Stimulated activated CD4-positive, alpha-beta T cell treated with anti-CD3 and anti-CD28 coated beads, Interleukin-1b, Interleukin-23, amount 100 ng/mL, for 1 hour (primary cell): ENCODE data around the gene POLR2E.
A peak's percentile ranks its signal among the peaks of the same experiment; 100 is the strongest.

Experiments
- DNase-seq, 2 donors: peaks; one replicate each; pipeline ENCODE4 v3.0.0-alpha.2; 2020; ENCODE audit warnings: low read depth in 2 of 2

The POLR2E gene

DNA sequence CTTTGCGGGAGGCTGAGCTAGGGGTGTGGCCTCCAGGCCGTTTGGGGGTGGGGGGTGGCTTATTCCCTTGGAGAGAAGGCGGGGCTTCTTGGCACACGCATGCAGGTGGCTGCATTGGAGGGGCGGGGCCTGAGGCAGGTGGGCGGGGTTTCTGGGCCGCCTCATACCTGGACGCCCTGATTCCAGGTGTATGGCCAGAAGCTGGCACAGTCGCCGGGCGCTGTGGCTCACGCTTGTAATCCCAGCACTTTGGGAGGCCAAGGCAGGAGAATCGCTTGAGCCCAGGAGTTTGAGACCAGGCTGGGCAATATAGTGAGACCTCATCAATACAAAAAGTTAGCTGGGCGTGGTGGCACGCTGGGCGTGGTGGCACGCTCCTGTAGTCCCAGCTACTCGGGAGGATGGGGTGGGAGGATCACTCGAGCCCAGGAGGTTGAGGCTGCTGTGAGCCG is 47.5 kb downstream of the POLR2E start:
- no peak for DNase-seq

- DNase-seq, result no peak
Observed at GRCh38 chr19:1046836-1047695, 48.1 kb downstream of the POLR2E start.

GRCh38 chr19:1046117-1046626 is 49.0 kb downstream of the POLR2E start:
- no peak for DNase-seq

- peak in 1 of 2 donors; percentile 44 for DNase-seq
Observed at GRCh38 chr19:1045247-1045603, 50.0 kb downstream of the POLR2E start.

DNA sequence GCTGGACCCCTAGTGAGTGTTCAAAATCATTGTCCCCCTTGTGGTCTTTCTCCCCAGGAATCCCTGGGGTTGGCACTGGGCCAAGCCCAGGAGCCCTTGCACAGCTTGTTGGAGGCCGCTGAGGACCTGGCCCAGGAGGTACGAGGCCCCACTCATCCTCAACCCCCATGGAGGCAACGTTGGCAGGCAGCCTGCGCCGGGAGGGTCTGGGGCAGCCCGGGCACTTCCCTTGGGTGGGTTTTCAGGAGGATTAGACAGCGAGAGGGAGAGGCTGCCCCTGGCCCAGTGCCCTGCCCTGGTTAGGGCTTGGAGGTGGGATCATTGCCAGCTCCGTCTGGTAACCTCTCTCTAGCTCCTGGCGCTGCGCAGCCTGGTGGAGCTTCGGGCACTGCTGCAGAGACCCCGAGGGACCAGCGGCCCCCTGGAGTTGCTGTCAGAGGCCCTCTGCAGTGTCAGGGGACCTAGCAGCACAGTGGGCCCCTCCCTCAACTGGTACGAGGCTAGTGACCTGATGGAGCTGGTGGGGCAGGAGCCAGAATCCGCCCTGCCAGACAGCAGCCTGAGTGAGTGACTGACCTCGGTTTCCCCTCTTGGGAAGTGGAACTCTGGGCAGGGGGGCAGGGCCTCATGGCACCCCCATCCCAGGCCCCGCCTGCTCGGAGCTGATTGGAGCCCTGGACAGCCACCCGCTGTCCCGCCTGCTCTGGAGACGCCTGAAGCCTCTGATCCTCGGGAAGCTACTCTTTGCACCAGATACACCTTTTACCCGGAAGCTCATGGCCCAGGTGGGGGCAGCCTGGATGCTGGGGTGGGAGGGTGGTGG is 52.3 kb downstream of the POLR2E start:
- no peak for DNase-seq

GRCh38 chr19:1041835-1042685 is 53.1 kb downstream of the POLR2E start:
- DNase-seq, result no peak

DNA sequence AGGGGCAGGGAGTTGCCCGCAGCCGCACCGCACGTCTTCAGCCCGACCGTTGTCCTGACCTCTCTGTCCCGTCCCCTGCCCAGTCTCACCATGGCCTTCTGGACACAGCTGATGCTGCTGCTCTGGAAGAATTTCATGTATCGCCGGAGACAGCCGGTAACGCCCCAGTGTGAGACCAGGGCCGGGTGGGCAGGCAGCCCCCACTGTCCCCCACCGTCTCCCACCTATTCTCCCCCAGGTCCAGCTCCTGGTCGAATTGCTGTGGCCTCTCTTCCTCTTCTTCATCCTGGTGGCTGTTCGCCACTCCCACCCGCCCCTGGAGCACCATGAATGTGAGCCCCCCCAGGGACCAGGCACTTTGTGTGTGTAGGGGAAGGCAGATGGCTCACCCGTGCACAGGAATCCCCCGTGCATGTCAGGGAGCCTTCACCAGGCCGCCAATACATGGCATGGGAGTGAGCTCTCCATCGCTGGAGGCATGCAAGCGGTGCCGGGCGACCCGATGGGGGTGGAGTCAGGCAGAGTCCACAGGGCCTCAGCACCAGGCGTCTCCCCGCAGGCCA is 53.8 kb downstream of the POLR2E start:
- no peak for DNase-seq

- peak; percentile 75 to 78 for DNase-seq
Observed at GRCh38 chr19:1040476-1041271, 54.5 kb downstream of the POLR2E start.

GRCh38 chr19:1039646-1040475 is 55.3 kb downstream of the POLR2E start, which contains the start of gene ABCA7:
Gene ABCA7, plus strand, starts transcription at chr19:1040107. Its CDS starts 1,255 bp downstream, at chr19:1041362.
- peak; percentile 99 for DNase-seq

DNA sequence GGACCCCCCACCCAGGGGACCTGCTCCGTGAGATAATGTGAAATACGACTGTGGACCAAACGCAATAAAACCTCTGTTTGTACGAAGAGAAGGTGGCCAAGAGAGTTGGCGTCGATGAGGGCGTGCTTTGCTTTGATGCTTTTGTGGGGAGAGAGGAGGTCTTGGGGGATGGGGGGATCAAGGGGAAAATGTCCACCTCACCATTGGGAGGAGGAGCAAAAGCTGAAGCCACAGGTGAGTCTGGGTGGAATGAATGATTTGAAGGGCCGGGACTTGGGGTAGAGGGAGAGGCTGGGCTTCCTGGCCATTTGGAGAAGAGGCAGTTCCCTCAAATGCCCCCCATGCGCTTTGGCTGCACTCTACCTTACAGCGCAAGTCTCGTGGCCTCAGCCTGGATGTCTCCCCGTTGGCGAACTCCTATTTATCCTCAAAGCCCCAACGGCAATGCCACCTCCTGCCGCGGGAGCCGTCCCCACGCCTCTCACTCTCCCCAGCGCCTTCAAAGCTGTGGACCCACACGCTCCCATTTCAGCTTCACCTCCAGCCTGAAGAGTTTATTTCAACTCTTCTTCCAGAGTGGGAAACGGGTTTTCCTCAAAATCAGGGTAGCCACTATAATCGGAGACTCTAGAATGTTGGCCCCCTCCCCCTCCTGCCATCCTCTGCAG is 56.1 kb downstream of the POLR2E start:
- DNase-seq, result no peak

- DNase-seq, result no peak
Observed at GRCh38 chr19:1037621-1038064, 57.5 kb downstream of the POLR2E start.
